Osteoblast (primary cell): ENCODE measurements around the gene GRID1. TPM values are rescaled to one million over a fixed set of nuclear protein-coding genes. Genes with fewer than 3 reads are reported as not detected.

ENCODE experiments used
- DNase-seq: peaks from one replicate; pipeline ENCODE4 v3.0.0; 2011; ENCODE audit warnings: low spot score, mixed read lengths; ENCODE audit not compliant: insufficient read length; ENCODE audit errors: missing footprints
- H2AFZ ChIP-seq: 2 replicates; pipeline ENCODE4 v1.6.0; 2011; ENCODE audit warnings: mild to moderate bottlenecking, low read length
- H3K27ac ChIP-seq: 2 replicates; pipeline ENCODE4 v1.5.1; 2011; ENCODE audit warnings: mild to moderate bottlenecking, low read depth, low read length, moderate library complexity
- H3K27me3 ChIP-seq: 2 replicates; pipeline ENCODE4 v1.6.0; 2012; ENCODE audit warnings: mild to moderate bottlenecking, control low read depth, inconsistent platforms, low read length, moderate library complexity; ENCODE audit not compliant: insufficient read depth
- H3K36me3 ChIP-seq: 2 replicates; pipeline ENCODE4 v1.5.1; 2011; ENCODE audit warnings: mild to moderate bottlenecking, low read length, control low read depth, moderate library complexity; ENCODE audit not compliant: insufficient read depth
- H3K4me1 ChIP-seq: 2 replicates; pipeline ENCODE4 v1.5.1; 2011; ENCODE audit warnings: mild to moderate bottlenecking, low read length, control low read depth, moderate library complexity; ENCODE audit not compliant: insufficient read depth
- H3K4me2 ChIP-seq: 2 replicates; pipeline ENCODE4 v1.6.0; 2011; ENCODE audit warnings: mild to moderate bottlenecking, low read length; ENCODE audit not compliant: insufficient read depth
- H3K4me3 ChIP-seq: fragments of 200-600 bp; sonication (generic); 3 replicates; pipeline ENCODE4 v1.5.1; 2012; ENCODE audit warnings: mild to moderate bottlenecking, low read length, inconsistent platforms; ENCODE audit not compliant: insufficient read depth
- H3K79me2 ChIP-seq: 2 replicates; pipeline ENCODE4 v1.6.0; 2012; ENCODE audit warnings: mild to moderate bottlenecking, low read length, control low read depth, inconsistent platforms; ENCODE audit not compliant: insufficient read depth
- H3K9me3 ChIP-seq: 2 replicates; pipeline ENCODE4 v1.5.1; 2011; ENCODE audit warnings: low read depth, low read length, control low read depth
- H4K20me1 ChIP-seq: 2 replicates; pipeline ENCODE4 v1.6.0; 2012; ENCODE audit warnings: mild to moderate bottlenecking, low read length, control low read depth; ENCODE audit not compliant: insufficient read depth
- CTCF ChIP-seq: IDR thresholded peaks from 2 replicates; pipeline ENCODE4 v1.5.1; 2011; ENCODE audit warnings: mild to moderate bottlenecking, low read depth, low read length, moderate library complexity; ENCODE audit errors: extremely low read depth
- total RNA-seq: library from RNA; depleted of rRNA; stranded (reverse); fragments of >200 nt; gene quantifications from 2 replicates; pipeline ENCODE4 v1.2.3, GENCODE V29; 2012

The GRID1 gene
- total RNA-seq, 1 donor, result not detected

DNA sequence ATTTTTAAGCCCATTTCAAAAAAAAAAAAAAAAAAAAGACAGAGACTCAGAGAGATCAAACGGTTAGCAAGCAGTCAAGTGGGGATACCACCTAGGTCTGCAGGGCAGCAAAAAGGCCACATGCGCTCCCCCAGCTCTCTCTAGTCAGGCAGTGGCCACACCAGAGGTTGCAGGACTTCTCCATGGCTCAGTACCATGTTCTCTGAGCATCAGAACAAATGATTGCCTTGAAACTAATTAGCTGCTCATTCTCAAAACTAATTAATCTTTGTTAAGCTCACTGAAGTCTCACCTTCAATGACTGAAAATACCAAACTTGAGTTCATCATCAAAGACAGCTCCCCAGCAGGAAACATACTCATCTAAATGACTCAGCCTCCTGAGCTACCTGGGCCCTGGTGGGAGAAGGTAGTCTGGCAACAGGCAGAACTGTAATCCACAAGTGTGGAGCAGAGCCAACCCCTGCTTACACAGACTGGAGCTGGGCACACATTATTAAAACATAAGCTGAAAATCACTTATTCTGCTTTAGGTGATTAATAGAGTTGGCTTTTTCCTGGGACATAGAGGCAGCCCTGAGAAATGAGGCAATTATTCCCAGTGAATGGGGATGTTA lies 319.6 kb downstream of the GRID1 start:
- no peak for TF ChIP-seq CTCF
- Histone ChIP-seq H3K9me3 (no peaks in the 10 kb centered on the region), H3K4me1 (no peaks in the 10 kb centered on the region), H2AFZ (no peak overlapping the region), H3K36me3 (no peaks in the 10 kb centered on the region), H3K4me2 (no peak overlapping the region), H3K27ac (no peak overlapping the region), H3K4me3 (no peak overlapping the region), H4K20me1 (no peaks in the 10 kb centered on the region), H3K27me3 (no peaks in the 10 kb centered on the region), H3K79me2 (no peaks in the 10 kb centered on the region)
- DNase-seq, result no peak

GRCh38 chr10:86045896-86046295 lies 320.7 kb downstream of the GRID1 start:
- TF ChIP-seq CTCF, result no peak
- no peak overlapping the region for H2AFZ ChIP-seq
- no peaks in the 10 kb centered on the region for H3K4me1 ChIP-seq
- no peaks in the 10 kb centered on the region for H3K79me2 ChIP-seq
- no peaks in the 10 kb centered on the region for H4K20me1 ChIP-seq
- no peak overlapping the region for H3K4me2 ChIP-seq
- no peaks in the 10 kb centered on the region for H3K36me3 ChIP-seq
- H3K4me3 ChIP-seq, result no peak overlapping the region
- no peak overlapping the region for H3K27ac ChIP-seq
- H3K9me3 ChIP-seq, result no peaks in the 10 kb centered on the region
- no peaks in the 10 kb centered on the region for H3K27me3 ChIP-seq
- no peak for DNase-seq

- H3K4me2 ChIP-seq, result no peak overlapping the region
- H3K27ac ChIP-seq, result no peak overlapping the region
- H3K27me3 ChIP-seq, result no peaks in the 10 kb centered on the region
- H3K4me1 ChIP-seq, result no peaks in the 10 kb centered on the region
- H3K4me3 ChIP-seq, result no peak overlapping the region
- TF ChIP-seq CTCF, result no peak
- no peaks in the 10 kb centered on the region for H3K9me3 ChIP-seq
- H2AFZ ChIP-seq, result no peak overlapping the region
- no peaks in the 10 kb centered on the region for H3K36me3 ChIP-seq
- no peaks in the 10 kb centered on the region for H3K79me2 ChIP-seq
- DNase-seq, result no peak
- no peaks in the 10 kb centered on the region for H4K20me1 ChIP-seq
Measured at GRCh38 chr10:86044029-86044428, 322.6 kb downstream of the GRID1 start.

DNA sequence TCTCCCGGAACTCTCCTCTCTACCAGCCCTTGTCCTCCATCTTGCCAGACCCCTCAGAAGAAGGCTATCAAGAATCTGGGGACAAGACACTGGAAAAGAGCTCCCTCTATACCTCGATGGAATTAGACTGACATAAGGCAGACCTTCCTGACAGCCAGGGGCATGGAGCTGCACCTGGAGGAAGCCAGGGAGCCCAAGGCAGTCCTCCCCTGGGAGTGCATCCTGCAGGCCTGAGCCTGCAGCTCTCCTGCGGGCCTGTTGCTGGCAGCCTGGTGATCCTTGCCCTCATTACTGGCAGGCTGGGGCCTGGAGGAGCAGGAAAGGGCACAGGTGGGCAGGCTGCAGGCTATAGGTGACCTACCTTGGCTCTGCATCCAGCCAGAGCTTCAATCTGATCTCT lies 323.4 kb downstream of the GRID1 start:
- H4K20me1 ChIP-seq, result no peaks in the 10 kb centered on the region
- H3K4me3 ChIP-seq, result no peak overlapping the region
- H3K27ac ChIP-seq, result no peak overlapping the region
- H2AFZ ChIP-seq, result no peak overlapping the region
- H3K36me3 ChIP-seq, result no peaks in the 10 kb centered on the region
- H3K9me3 ChIP-seq, result no peaks in the 10 kb centered on the region
- TF ChIP-seq CTCF, result no peak
- H3K4me2 ChIP-seq, result no peak overlapping the region
- H3K4me1 ChIP-seq, result no peaks in the 10 kb centered on the region
- H3K79me2 ChIP-seq, result no peaks in the 10 kb centered on the region
- DNase-seq, result no peak
- H3K27me3 ChIP-seq, result no peaks in the 10 kb centered on the region
